ENCODE measurements around the gene LTF.
"Not testable (repeated sequence)": the region's sequence is repeated elsewhere in the genome, so short reads cannot be mapped to it uniquely, and the experiment has no call there.

The LTF gene

DNA sequence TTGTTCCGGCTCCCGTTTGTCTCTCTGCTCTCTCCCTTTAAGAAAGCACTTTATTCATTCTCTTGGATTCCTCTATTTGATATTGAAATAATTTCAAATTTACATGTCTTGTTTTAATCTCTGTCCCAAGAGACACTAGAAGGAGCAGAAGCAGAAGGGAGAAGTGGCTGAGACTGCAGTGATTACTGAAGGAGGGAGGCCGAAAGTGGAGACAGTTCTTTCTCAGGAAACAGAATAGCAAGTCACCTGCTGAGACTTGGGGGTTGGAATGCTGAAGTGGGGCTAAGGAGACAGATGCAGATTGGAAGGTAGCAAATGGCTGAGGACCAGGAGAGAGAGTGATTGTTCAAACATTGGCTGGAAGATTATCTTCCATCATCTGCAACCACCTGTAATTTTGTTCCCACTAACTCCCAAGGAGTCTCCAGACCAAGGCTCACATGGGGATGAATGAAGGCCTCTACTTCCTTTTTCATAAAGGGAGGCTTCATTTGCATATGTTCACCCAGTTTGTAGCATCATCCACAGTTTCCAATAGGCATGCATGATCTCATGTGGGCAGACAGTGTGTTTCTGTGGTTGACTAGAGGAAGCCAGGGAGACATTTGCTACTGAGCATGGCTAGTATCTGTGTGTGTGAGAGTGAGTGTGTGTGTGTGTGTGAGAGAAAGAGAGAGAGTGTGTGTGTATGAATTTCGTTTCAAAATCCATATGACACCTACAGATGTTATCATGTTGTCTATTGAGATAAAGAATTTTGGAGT, 24.0 kb downstream of the LTF start:
- DNase-seq (ENCODE audit: low spot score) = no peak

DNA sequence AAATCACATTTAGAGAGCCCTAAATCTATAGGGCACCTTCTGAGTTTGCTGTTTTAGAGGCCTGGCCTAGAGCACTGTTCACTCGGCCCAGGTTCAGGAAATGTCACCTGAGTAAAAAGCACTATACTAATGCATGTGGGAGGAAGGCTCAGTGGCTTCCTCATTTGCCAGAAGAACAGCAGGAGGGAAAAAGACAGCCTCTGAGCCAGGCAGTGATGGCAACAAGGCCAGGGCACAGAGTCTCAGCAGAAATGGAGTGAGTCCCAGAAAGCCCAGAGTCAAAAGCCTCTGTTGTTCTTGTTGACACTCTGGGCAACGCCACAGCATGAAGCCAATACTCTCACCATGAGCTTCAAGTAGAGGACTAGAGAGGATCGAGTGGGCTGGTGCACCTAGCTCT, 25.9 kb downstream of the LTF start:
- no peak for DNase-seq (ENCODE audit: low spot score)

DNA sequence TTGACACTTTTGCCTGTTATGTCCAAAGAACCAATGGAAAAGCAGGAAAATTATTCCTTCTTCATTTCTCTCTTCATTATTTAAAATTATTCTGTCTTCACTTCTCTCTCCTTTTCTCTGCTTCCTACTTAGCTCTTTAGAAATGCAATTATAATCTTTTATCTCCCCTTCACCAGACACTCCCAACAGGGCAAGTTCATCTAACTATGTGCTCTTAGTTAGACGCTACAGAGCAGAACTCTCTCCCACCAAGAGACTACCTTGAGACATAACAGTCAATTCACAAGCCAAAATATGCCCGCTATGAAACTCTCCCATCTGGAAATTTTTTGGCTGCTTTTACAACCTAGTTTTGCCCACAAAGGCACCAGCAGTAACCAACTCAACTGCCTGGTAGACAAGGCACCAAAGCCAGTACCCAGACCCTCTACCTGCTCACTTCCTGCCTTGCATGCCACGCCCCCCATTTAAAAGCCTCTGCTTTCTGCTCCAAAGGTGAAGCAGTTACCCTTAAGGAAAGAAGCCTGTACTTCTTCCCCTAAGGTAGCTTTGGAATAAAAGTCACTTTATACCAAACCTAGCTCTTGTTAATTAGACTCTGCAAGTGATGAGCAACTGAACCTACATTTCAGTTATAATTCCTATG, 29.5 kb downstream of the LTF start:
- no peak for DNase-seq (ENCODE audit: low spot score)

DNA sequence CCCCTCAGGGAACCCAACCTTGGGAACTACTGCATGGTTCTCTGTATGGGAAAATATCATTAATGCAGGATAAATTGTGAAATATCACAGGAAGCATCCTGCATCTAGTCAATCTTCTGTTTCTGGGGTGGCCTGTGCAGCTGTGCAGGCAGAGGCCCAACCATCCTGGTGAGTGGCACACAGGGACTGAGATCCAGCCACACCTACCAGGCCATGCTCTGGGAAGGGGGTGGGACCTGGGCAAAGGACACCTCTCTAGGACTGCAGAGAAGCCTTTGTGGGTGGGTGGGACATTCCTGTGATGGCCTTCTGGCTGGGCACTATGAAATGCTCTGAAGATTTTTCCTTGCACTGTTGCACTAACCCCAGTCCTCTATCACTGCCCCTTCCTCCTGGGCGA, 30.9 kb downstream of the LTF start:
- DNase-seq (ENCODE audit: low spot score) = no peak

DNA sequence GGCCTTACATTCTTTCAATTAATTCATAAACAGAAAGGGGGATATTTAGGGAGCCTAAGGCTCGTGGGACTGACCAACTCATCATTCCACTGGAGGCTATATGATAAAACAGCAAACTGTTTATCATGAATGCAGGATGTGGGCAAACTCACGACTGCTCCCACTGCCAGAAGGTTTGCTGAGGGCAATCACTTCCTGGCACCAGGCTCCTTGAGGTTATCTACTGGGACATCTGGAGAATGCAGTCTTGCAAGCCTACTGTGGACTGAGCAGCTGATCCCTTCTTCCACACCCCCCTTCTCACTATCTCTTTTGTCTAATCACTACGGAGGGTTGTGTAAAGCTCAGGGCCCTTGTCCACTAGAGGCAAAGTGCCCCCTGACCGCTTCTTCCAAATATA, 31.6 kb downstream of the LTF start:
- not testable (repeated sequence) for DNase-seq (ENCODE audit: low spot score)

DNA sequence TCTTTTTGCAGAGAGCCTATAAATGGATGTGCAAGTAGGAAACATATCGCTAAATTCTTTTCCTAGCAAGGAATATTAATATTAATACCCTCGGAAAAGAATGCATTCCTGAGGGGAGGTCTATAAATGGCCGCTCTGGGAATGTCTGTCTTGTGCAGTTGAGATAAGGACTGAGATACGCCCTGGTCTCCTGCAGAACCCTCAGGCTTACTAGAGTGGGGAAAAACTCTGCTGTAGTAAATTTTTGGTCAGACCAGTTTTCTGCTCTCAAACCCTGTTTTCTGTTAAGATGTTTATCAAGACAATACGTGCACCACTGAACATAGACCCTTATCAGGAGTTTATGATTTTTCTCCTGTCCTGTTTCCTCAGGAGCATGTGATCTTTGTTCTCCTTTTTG, 32.8 kb downstream of the LTF start:
- not testable (repeated sequence) for DNase-seq (ENCODE audit: low spot score)

DNA sequence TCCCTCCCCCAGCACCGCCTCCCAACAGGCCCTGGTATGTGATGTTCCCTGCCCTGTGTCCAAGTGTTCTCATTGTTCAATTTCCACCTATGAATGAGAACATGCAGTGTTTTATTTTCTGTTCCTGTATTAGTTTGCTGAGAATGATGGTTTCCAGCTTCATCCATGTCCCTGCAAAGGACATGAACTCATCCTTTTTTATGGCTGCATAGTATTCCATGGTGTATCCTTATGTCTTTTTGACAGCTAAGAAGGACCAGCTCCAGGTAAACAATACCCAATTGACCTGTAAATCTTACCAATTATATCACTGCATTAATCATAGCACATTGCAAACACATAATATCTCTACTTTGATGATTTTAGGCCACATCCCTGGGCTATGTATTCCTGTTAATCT, 33.8 kb downstream of the LTF start:
- not testable (repeated sequence) for DNase-seq (ENCODE audit: low spot score)

DNA sequence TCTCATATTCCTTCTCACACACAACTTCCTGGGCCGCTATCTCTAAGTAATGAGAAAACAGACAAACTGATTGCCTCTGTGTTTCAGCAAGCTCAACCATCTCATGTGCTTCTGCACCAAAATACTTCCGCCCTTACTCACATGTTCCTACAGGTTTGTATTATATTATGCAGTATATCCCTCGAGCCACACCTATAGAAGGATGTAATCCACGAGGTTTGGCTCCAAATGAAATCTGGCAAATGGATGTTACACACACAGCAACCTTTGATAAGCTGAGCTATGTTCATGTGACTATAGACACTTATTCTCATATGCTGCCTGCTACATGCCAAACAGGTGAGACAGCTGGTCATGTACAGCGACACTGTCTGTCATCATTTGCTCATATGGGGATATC, 35.0 kb downstream of the LTF start:
- no peak for DNase-seq (ENCODE audit: low spot score)

DNA sequence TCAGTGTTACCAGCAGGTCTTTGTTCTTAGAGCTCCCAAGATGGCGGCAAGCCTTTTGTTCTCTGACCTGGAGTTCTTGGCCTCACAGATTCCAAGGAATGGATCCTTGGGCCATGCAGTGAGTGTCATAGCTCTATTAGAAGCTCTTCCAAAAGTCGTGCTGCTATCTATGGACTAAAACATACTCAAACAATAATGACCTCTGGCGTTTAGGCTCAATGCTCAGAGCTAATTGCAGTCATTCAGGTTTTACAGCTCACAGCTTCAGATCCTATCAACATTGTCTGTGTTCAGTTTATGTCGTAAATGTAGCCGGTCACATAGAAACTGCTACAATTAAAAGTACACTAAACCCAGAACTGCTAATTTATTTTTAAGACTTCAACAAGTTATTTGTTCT, 35.5 kb downstream of the LTF start:
- no peak for DNase-seq (ENCODE audit: low spot score)

DNA sequence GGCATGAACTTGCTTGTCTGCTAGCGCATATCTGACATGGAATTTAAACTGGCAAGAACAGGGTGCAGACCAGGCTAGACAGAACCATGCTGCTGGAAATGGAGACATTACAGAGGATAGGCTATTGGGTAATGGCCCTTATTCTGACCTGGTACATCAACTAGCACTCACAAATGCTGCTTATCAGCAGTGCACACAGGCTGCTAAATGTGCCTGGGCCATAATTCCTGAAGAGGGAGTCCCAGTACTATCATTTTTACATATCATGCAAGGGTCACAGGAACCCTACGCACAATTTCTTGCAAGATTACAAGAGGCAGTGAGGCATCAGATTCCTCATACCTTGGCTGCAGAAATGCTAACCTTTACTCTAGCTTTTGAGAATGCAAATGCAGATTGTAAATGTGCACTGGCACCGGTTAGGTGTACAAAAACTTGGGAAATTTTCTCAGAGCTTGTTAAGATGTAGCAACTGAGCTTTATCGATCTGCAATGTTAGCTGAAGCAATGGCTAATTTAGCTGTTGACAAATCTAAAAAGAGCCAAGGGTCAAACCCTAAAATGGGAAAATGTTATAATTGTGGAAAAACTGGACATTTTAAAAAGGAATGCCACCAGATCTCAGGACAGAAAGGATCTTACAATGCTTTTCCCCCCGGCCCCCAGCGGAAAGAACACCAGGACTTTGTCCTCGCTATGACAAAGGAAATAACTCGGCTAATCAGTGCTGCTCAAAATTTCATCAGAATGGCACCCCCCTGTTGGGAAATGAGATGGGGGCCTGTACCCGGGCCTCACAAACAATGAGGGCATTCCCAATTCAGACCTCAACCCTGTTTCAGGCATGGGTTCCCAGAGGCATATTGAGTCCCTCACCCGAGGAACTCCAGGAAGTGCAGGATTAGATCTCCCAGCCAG, 36.5 kb downstream of the LTF start:
- no peak for DNase-seq (ENCODE audit: low spot score)

DNA sequence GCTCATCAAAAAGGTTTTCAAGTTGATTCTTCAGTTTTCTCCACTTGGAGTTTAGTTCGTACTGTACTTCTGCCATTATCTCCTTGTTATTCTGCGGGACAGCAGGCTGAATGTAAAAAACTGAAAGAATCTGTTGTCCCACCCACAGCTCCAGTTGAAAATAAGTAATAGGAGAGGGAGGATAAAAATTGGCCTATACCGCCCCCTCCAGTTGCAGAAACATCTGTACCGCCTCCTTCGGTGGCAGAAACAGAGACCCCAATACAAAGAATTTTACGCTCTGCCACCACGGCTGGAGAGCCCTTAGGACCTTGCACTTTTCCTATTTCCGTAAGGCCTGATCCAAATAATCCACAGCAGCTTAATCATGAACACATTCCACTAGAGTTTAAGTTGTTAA, 37.3 kb downstream of the LTF start:
- DNase-seq (ENCODE audit: low spot score) = not testable (repeated sequence)

DNA sequence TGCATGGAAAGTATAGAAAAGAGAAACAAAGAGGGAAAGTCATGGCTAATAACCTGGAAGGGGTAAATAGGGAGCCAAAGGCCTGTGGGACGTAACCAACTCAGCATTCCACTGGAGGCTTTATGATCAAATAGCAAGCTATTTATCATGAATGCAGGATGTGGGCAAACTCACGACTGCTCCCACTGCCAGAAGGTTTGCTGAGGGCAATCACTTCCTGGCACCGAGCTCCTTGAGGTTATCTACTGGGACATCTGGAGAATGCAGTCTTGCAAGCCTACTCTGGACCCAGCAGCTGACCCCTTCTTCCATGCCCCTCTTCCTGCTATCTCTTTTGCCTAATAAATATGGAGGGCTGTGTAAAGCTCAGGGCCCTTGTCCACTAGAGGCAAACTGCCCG, 38.2 kb downstream of the LTF start:
- not testable (repeated sequence) for DNase-seq (ENCODE audit: low spot score)

DNA sequence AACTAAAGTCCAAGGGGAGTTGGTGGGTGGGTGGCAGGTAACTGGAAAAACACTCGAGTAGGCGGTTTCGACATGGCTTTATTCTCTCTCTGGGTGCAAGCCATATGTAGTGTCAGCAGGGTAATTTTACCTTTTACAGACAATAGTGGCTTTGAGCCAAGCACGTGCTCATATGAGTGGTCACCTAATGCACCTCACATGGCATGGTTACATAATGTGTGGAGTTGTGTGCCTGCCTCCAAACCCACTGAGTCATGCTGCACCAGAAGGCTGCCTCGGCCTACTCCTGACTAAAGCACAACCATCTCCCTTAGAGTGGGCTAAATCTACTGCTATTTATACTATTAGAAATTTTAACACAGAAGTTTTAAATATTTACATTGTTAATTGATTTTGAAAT, 41.1 kb downstream of the LTF start:
- DNase-seq (ENCODE audit: low spot score) = no peak

DNA sequence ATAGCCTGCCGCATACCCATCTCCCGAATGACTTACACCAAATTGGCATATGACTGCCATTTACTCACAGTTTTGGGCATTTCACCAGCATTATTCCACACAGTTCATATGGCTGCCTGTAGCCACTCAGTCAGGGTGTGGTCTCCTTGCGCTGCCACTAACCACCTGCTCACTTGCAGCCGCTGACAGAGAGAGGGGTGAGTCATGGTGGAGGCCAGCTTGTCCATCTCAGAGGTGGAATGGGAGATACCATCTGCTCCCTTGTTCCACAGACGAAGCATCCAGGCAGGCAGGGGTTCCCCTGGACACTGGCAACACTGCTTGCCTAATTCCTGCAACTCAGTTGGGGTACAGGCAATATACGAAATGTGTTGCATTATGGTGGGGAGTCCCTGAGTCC, 42.1 kb downstream of the LTF start:
- no peak for DNase-seq (ENCODE audit: low spot score)

DNA sequence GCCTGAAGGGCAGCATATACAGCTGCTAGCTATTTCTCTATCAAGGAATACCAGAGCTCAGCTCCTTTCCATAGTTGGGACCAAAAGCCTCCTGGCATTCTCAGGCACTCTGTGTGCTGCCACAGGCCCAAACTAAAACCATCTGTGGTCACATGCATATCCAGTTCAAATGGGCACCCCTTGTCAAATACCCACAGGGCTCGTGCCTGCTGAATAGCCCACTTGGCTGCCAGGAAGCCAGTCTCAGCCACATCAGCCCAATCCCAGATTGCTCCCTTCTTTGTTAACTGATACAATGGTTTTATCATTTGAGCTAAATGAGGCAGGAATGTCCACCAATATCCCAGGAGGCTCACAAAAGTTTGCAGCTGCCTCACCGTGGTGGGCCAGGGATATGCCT, 43.8 kb downstream of the LTF start:
- DNase-seq (ENCODE audit: low spot score) = no peak

DNA sequence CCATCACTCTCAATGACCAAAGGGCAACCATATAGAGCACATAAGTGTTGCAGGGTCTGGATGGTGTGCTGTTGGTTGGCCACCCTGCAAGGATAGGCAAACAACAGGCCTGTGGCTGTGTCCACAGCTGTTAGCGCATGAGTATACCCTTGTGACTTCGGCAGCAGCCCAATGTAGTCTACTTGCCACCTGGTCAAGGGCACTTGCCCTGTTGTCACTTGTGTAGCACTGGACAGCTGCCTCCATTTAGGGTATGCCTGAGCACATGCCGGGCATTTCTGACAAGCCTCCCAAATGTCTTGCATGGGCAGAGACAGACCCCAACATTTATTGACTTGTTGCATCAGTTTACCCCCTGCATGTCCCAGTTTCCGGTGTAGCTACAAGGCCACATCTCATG, 44.9 kb downstream of the LTF start:
- no peak for DNase-seq (ENCODE audit: low spot score)

DNA sequence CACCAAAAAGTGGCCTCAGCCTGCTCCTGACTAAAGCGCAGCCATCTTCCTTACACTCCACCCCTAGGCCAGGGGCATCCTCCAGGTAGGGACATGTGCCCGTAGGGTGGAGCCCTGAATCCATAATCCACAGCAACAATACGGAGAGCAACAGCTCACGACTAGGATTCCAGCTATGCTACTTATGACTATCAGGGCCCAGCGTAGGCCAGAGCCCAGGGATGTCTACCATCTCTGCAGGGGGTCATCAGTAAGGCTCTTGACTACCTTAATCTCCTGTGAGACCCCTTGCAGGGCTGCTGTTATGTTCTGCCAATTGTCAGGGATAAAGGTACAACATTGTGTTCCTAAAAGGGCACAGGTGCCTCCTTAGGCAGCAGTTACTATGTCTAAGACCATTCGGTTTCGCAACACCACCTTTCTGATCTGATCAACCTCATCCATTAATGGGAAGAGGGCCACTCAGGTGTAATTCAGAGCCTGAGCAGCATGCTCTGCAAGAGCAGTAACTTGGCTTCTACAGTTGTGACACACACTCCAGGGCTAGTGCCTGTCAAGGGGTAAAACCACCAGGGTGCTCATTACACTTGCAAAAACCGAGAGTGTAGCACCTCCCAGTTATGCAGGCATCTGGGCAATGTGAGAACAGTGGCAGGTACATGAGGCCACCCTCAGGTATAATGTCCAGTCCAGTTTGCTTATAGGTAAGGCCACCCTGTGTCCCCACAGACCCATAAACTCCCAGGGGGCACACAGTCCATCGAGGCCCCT, 46.7 kb downstream of the LTF start:
- no peak for DNase-seq (ENCODE audit: low spot score)

DNA sequence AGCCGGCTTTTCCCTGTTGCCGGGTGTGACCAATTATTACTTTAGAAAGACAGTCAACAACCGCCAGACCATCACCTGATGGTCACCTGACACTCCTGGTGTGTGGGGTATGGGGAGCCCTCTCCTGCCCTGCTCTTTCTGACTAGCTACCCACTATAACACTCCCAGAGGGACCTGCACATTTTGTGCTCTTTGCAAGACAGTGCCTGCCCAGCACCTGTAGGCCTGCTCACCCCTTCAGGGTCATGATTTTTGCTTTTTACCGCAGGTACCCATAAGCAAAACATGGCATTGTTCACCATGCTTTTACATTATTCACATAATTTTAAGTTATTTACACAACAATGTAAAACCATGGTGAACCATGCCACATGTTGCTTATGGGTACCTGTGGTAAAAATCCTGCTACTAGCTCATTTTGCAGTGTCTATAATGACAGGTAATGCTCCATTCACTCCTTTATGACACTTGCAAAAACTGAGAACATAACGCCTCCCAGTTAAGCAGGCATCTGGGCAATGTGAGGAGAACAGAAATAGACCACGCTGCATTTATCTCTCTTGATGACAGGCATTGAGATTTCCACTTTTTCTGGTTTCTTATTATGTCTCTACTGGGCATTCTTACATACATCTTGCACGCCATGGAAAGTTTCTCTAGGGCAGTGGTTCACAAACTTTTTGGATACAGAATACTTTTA, 47.7 kb downstream of the LTF start:
- no peak for DNase-seq (ENCODE audit: low spot score)

DNA sequence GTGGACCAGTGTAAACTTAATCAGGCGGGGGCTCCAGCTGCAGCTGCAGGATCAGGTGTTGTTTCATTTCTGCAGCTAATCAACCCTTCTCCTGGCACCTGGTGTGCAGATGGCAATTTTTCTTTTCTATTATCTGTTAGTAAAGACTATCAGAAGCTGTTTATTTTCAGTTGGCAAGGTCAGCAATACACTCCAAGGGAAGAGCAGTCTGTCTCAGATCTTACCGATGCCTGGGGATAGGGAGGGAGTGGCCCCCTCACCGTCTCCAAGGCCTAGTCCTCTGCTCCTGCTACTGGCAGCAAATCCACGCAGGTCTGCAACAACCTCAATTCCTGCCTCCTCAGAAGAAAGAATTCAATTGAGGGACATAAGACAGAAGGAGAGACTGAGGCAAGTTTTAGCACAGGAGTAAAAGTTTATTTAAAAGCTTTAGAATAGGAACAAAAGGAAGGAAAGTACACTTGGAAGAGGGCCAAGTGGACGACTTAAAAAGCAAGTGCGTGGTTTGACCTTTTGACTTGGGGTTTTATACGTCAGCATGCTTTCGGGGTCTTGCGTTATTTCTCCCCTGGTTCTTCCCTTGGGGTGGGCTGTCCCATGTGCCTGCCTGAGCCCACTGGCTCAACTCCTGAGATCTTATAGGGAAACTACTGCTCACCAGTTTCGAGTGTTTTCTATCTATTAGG, 48.4 kb downstream of the LTF start:
- DNase-seq (ENCODE audit: low spot score) = no peak

DNA sequence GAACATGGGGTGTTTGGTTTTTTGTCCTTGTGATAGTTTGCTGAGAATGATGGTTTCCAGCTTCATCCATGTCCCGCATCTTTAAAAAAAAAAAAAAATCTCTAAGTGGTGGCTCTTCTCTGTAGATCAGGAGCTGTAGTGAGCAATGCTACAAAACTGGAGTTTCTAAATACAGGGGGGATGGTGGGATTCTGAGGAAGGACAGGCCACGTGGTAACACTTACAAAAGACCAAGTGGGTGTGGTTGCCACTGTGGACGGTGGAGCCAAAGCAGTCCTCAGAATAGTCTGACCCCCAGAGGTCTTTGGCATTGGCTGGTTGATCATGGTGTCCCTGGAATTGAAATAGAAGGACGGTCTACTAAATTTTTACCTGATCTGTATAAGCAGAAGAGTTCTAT, 50.0 kb downstream of the LTF start:
- no peak for DNase-seq (ENCODE audit: low spot score)

DNA sequence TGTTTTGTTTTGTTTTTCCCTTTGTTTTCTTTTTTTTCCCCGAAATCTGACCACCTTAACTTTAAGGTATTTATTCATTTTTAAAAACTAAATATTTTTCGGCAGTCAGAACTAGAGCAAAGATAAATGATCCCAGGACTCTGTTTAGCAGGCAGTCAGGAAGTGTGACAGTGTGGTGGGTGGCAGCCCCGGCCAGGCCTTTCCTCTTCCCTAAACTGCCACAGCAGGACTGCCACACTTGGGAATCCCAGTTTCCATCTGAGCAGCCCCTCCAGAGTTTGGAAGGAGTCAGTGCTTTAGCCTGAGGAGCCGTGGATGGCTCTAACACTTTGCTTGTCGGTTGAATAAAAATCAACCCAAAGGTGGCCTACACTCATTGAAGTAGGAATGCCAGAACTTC, 50.8 kb downstream of the LTF start:
- DNase-seq (ENCODE audit: low spot score) = no peak
